Measurements from ENCODE around the gene CLCN5. TPM values are rescaled to one million over a fixed set of nuclear protein-coding genes. Genes with fewer than 3 reads are reported as not detected.

CLCN5 gene
- polyA plus RNA-seq, 2 of the 4 experiments (the other 2 are of a cell fraction) = 2.6 to 5.2 TPM

DNA sequence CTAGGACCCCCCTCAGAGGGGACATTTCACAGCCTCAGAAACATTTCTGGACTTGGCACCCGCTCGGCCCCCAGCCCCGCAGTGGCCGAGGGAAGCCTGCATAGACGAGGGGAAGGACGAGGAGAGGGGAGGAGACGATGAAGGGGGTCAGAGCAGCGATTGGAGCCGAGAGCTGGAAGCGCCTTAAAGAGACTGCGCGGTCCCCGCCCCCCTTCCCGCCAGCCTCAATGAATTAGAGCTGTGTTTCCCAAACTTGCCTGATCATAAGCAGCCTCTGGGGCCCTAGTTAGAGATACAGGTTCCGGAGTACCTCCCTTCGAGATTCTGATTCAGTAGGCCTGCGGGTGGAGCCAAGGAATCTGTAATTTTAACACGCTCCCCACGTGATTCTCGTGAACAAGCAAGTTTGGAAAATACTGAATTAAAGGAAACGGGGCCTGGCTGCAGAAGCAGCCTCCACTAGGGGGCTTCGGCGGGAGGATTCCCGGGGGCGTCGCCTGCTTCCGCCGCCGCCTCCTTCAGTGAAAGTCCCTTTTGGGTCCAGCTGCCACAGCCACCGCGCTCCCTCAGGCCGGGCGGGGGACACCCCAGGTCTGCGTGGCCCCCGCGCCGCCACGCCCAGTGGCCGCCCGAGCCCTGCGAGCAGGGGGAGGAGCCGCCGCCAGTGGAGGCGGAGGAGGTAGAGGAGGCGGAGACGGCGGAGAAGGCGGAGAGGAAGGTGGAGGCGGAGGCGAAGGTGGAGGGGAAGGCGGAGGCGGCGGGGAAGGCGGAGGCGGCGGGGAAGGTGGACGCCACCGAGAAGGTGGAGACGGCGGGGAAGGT lies 43.4 kb upstream of the CLCN5 start, which contains the start of gene USP27X (continued):
- TF ChIP-seq CTCF (IDR thresholded peaks at IDR 0.05) = peak; percentile 46
- no peak for TF ChIP-seq EHMT2 (IDR thresholded peaks at IDR 0.05; ENCODE audit: low read depth)
- TF ChIP-seq CBX2 (IDR thresholded peaks at IDR 0.05; ENCODE audit: borderline replicate concordance, low read depth) = no peak
- TF ChIP-seq HES2 (IDR thresholded peaks at IDR 0.05) = no peak
- TF ChIP-seq PHF8 (IDR thresholded peaks at IDR 0.05; ENCODE audit: borderline replicate concordance, low read depth) = no peak
- TF ChIP-seq, protein P1, sequence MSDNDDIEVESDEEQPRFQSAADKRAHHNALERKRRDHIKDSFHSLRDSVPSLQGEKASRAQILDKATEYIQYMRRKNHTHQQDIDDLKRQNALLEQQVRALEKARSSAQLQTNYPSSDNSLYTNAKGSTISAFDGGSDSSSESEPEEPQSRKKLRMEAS (IDR thresholded peaks at IDR 0.05) = peak; percentile 38
- no peak for TF ChIP-seq HOXA7 (CRISPR knock-in tag; IDR thresholded peaks at IDR 0.05)
- TF ChIP-seq ZNF302 (CRISPR knock-in tag; IDR thresholded peaks at IDR 0.05) = no peak
- TF ChIP-seq RNF2 (IDR thresholded peaks at IDR 0.05; ENCODE audit: borderline replicate concordance, low read depth) = no peak
- TF ChIP-seq, protein P2, sequence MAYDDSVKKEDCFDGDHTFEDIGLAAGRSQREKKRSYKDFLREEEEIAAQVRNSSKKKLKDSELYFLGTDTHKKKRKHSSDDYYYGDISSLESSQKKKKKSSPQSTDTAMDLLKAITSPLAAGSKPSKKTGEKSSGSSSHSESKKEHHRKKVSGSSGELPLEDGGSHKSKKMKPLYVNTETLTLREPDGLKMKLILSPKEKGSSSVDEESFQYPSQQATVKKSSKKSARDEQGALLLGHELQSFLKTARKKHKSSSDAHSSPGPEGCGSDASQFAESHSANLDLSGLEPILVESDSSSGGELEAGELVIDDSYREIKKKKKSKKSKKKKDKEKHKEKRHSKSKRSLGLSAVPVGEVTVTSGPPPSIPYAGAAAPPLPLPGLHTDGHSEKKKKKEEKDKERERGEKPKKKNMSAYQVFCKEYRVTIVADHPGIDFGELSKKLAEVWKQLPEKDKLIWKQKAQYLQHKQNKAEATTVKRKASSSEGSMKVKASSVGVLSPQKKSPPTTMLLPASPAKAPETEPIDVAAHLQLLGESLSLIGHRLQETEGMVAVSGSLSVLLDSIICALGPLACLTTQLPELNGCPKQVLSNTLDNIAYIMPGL (CRISPR knock-in tag; IDR thresholded peaks at IDR 0.05; ENCODE audit: borderline replicate concordance) = no peak
- TF ChIP-seq NR3C1 (IDR thresholded peaks at IDR 0.05) = no peak
- TF ChIP-seq BHLHE40 (IDR thresholded peaks at IDR 0.05; ENCODE audit: low read depth, low read length) = no peak
- TF ChIP-seq KDM1A (IDR thresholded peaks at IDR 0.05; ENCODE audit: low read depth) = no peak
- 0 out of 5 replicates have a peak, but pooled peaks of 1 of the 2 experiments have one; percentile 36 for TF ChIP-seq JUN (IDR thresholded peaks at IDR 0.05)
- no peak for TF ChIP-seq MAFK (IDR thresholded peaks at IDR 0.05; ENCODE audit: partially characterized antibody)
- TF ChIP-seq CBX8 (IDR thresholded peaks at IDR 0.05) = no peak
- no peak for TF ChIP-seq ZC3H11A (IDR thresholded peaks at IDR 0.05)
- TF ChIP-seq USF2 (IDR thresholded peaks at IDR 0.05) = peak; percentile 73
- no peak for TF ChIP-seq SMC3 (IDR thresholded peaks at IDR 0.05)
- TF ChIP-seq, protein P3, sequence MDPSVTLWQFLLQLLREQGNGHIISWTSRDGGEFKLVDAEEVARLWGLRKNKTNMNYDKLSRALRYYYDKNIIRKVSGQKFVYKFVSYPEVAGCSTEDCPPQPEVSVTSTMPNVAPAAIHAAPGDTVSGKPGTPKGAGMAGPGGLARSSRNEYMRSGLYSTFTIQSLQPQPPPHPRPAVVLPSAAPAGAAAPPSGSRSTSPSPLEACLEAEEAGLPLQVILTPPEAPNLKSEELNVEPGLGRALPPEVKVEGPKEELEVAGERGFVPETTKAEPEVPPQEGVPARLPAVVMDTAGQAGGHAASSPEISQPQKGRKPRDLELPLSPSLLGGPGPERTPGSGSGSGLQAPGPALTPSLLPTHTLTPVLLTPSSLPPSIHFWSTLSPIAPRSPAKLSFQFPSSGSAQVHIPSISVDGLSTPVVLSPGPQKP (IDR thresholded peaks at IDR 0.05; ENCODE audit: low read depth, low read length) = no peak
- no peak for TF ChIP-seq ESRRA (IDR thresholded peaks at IDR 0.05; ENCODE audit: borderline replicate concordance, low read length)

All from A549 (cell line).